ENCODE data around the gene CNPY2. TPM values are rescaled to one million over a fixed set of nuclear protein-coding genes. Genes with fewer than 3 reads are reported as not detected.

CNPY2 gene
- total and polyA plus RNA-seq, 11 donors = 26.8 to 67.3 (median 39.0) TPM

GRCh38 chr12:56297400-56297799 lies 18.4 kb downstream of the CNPY2 start:
- Histone ChIP-seq H3K9me3 (no peaks in the 10 kb centered on the region), H3K27me3 (no peaks in the 10 kb centered on the region), H3K4me3 (peak overlapping the region in 1 of 12 donors; percentile 8), H3K36me3 (peaks cover 0 to 39% (median 18%) of the 10 kb centered on the region in 9 donors), H3K4me1 (peaks cover 24 to 79% (median 64%) of the 10 kb centered on the region in 12 donors), H3K27ac (peak overlapping the region in 4 of 12 donors; percentile 32 to 100 (median 96))
- 92 to 94% (median 92%) methylated on average over 8 of the region's 8 CpGs for WGBS, 4 donors
- no peak for TF ChIP-seq POLR2A (IDR thresholded peaks at IDR 0.05)
- TF ChIP-seq CTCF (IDR thresholded peaks at IDR 0.05) = no peak
- DNase-seq (no peak), ATAC-seq (no peak)
- intact Hi-C loops (cut with DNase I) = loop anchor here in 1 of 10 donors (5.0 kb wide), 1 partner anchor 175 kb away; no protein-coding TSS in a partner anchor

DNA sequence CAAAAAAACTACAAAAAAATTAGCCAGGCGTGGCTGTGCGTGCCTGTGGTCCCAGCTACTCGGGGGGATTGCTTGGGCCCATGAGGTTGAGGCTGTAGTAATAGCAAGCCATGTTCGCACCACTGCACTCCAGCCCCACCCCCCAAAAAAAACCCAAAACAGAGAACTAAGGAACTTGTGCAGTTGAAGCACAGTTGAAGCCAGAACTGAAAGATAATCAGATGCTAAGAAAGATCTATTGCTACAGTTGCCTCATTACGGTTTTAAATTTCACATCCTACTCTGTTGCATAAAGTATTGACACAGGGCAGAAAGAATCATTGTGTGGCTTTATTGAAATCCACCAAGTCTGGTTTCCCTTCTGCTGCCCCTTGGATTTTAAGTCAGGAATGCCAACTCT lies 19.5 kb downstream of the CNPY2 start:
- peaks cover 16 to 78% (median 60%) of the 10 kb centered on the region in 12 donors for H3K4me1 ChIP-seq
- peak overlapping the region in 1 of 12 donors; percentile 32 for H3K27ac ChIP-seq
- no peak overlapping the region for H3K4me3 ChIP-seq
- intact Hi-C loops (cut with DNase I) = loop anchor here in 1 of 10 donors (5.0 kb wide), 1 partner anchor 174 kb away; no protein-coding TSS in a partner anchor
- DNase-seq = no peak
- H3K9me3 ChIP-seq = no peaks in the 10 kb centered on the region
- WGBS, 4 donors = 56 to 74% (median 67%) methylated on average over 5 of the region's 5 CpGs
- TF ChIP-seq POLR2A (IDR thresholded peaks at IDR 0.05) = no peak
- no peak for TF ChIP-seq CTCF (IDR thresholded peaks at IDR 0.05)
- H3K27me3 ChIP-seq = no peaks in the 10 kb centered on the region
- ATAC-seq = no peak
- peaks cover 0 to 46% (median 22%) of the 10 kb centered on the region in 9 donors for H3K36me3 ChIP-seq

DNA sequence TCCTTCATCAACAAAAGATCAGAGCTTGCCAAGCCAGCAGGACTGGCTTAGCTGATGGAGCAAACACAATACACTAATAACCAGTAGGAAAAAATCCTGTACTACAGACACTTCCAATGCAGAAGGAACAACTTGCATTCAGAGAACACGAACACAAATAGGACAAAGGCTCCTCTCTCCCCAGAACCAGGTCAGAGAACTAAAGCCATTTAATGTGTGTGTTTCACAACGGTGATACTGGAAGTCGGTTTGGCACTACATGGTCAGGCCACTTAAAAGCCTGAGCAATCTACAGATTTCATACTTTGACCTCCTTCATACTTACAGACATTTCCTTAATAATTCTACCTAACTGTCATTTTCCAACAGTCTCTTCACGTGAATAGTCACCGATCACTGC lies 22.0 kb downstream of the CNPY2 start:
- no peak for DNase-seq
- Histone ChIP-seq H3K27ac (peak overlapping the region in 2 of 12 donors; percentile 13 to 34), H3K4me3 (no peak overlapping the region), H3K36me3 (peaks cover 0 to 67% (median 41%) of the 10 kb centered on the region in 9 donors), H3K27me3 (no peaks in the 10 kb centered on the region), H3K9me3 (no peaks in the 10 kb centered on the region), H3K4me1 (peaks cover 11 to 70% (median 46%) of the 10 kb centered on the region in 12 donors)
- intact Hi-C loops (cut with DNase I) = no loop called here
- WGBS, 4 donors = 53 to 65% (median 58%) methylated on average over 5 of the region's 5 CpGs
- peak in 3 of 4 donors; percentile 11 to 27 (median 19) for ATAC-seq
- TF ChIP-seq CTCF (IDR thresholded peaks at IDR 0.05) (no peak), POLR2A (IDR thresholded peaks at IDR 0.05) (no peak)

DNA sequence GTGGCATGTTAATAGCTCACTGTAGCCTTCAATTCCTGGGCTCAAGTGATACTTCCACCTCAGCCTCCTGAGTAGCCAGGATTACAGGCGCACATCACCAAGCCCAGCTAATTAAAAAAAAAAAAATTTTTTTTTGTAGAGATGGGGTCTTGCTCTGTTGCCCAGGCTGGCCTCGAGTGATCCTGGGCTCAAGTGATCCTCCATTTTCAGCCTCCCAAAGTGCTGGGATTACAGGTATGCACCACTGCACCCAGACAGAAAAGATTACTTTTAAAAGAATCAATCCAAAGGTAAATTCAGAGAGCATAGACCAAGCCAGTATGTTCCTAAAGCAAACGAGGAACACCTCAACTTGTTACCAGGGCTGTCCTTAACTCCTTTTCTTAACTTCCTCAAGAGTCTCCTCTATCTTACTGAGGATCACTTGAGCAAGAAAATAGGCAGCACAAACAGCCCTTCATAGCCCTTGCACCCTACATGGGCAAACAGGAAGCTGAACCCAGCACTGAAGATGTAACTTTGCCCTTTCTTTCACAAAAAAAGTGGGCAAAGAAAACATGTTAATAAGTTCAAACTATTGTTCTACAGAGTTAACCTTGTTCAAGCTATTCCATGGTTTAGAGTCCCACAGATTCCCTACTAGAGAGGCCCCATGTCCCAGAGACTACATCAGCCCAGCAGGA lies 26.9 kb downstream of the CNPY2 start:
- intact Hi-C loops (cut with DNase I) = no loop called here
- H3K36me3 ChIP-seq = peaks cover 0 to 79% (median 49%) of the 10 kb centered on the region in 9 donors
- WGBS, 4 donors = 78 to 81% (median 80%) methylated on average over 3 of the region's 3 CpGs
- peak overlapping the region in 1 of 12 donors; percentile 27 for H3K27ac ChIP-seq
- ATAC-seq = no peak
- H3K4me1 ChIP-seq = peaks cover 7 to 48% (median 27%) of the 10 kb centered on the region in 12 donors
- H3K4me3 ChIP-seq = no peak overlapping the region
- no peaks in the 10 kb centered on the region for H3K27me3 ChIP-seq
- H3K9me3 ChIP-seq = no peaks in the 10 kb centered on the region
- no peak for DNase-seq
- TF ChIP-seq CTCF (IDR thresholded peaks at IDR 0.05) (no peak), POLR2A (IDR thresholded peaks at IDR 0.05) (no peak)
